K562 (cell line): ENCODE data around the gene GAB2. TPM values are rescaled to one million over a fixed set of nuclear protein-coding genes. Genes with fewer than 3 reads are reported as not detected.

Experiments used
- CBX8 ChIP-seq: fragments of 200-600 bp; sonication (generic); IDR thresholded peaks from 2 replicates; pipeline ENCODE4 v1.6.1; 2012; ENCODE audit warnings: borderline replicate concordance, mixed run types, low read depth, mild to moderate bottlenecking, moderate library complexity, mixed read lengths, low read length, control low read depth, inconsistent platforms; ENCODE audit not compliant: poor library complexity, severe bottlenecking; ENCODE audit errors: extremely low read depth
- CREB3 ChIP-seq: fragments of 450-650 bp; conservative IDR thresholded peaks from 2 replicates; pipeline ENCODE4 v1.6.1; 2016; ENCODE audit warnings: missing genetic modification characterization, low read depth, mild to moderate bottlenecking, missing compliant biosample characterization, moderate library complexity
- FOXJ3 ChIP-seq: sonication (generic); formaldehyde crosslinking; IDR thresholded peaks from 2 replicates; pipeline ENCODE4 v1.4.0; 2020; ENCODE audit warnings: mild to moderate bottlenecking, missing genetic modification reagents
- HDAC8 ChIP-seq: fragments of 450-650 bp; IDR thresholded peaks from 2 replicates; pipeline ENCODE4 v1.6.1; 2016; ENCODE audit warnings: mild to moderate bottlenecking, missing genetic modification characterization, moderate library complexity, missing compliant biosample characterization
- HLTF ChIP-seq: fragments of 450-650 bp; IDR thresholded peaks from 2 replicates; pipeline ENCODE4 v1.6.1; 2016
- KDM4B ChIP-seq, 2 experiments: fragments of 450-650 bp in 1 of 2; sonication (generic) in 1 of 2; IDR thresholded peaks; 2 replicates each; pipeline ENCODE4 v1.6.1; 2016 to 2017; ENCODE audit warnings: borderline replicate concordance in 2 of 2, antibody characterized with exemption in 1 of 2, low read depth in 1 of 2, mild to moderate bottlenecking in 1 of 2
- MYBL2 ChIP-seq, 2 experiments: fragments of 450-650 bp in 1 of 2; sonication (generic) in 1 of 2; formaldehyde crosslinking in 1 of 2; IDR thresholded peaks; 2 replicates each; pipeline versions ENCODE4 v1.6.1 to v1.8.1; 2017 to 2022; ENCODE audit warnings: borderline replicate concordance in 1 of 2, inconsistent platforms in 1 of 2, low read depth in 1 of 2, mild to moderate bottlenecking in 1 of 2, missing genetic modification reagents in 1 of 2, moderate library complexity in 1 of 2
- NBN ChIP-seq: fragments of 450-650 bp; IDR thresholded peaks from 2 replicates; pipeline ENCODE4 v1.6.1; 2016; ENCODE audit warnings: low read depth, mild to moderate bottlenecking
- PTRF ChIP-seq: fragments of 450-650 bp; IDR thresholded peaks from 2 replicates; pipeline ENCODE4 v1.6.1; 2016; ENCODE audit warnings: mild to moderate bottlenecking, missing genetic modification characterization, missing compliant biosample characterization
- RAD21 ChIP-seq, 2 experiments: fragments of 250-450 bp in 1 of 2; fragments of 450-650 bp in 1 of 2; sonication (Bioruptor Pico) in 1 of 2; formaldehyde crosslinking in 1 of 2; IDR thresholded peaks in 1 of 2; conservative IDR thresholded peaks in 1 of 2; 2 replicates each; pipeline versions ENCODE4 v1.4.0 to v1.8.0; 2020 to 2022; ENCODE audit warnings: mild to moderate bottlenecking in 2 of 2, moderate library complexity in 1 of 2
- SNAPC5 ChIP-seq: fragments of 250-450 bp; sonication (Bioruptor Pico); IDR thresholded peaks from 2 replicates; pipeline ENCODE4 v1.8.0; 2021; ENCODE audit warnings: moderate library complexity, mild to moderate bottlenecking, inconsistent platforms
- ZMIZ1 ChIP-seq, 2 experiments: fragments of 150-350 bp in 1 of 2; IDR thresholded peaks; 2 replicates each; pipeline ENCODE4 v1.6.1; 2012 to 2016; ENCODE audit warnings: low read depth in 2 of 2, low read length in 2 of 2, mild to moderate bottlenecking in 1 of 2, moderate library complexity in 1 of 2
- ZNF217 ChIP-seq: sonication (generic); formaldehyde crosslinking; IDR thresholded peaks from 2 replicates; pipeline ENCODE4 v1.8.0; 2022; ENCODE audit warnings: mild to moderate bottlenecking, missing genetic modification reagents
- ZNF586 ChIP-seq: fragments of 450-650 bp; formaldehyde crosslinking; conservative IDR thresholded peaks from 2 replicates; pipeline ENCODE4 v1.4.0; 2020; ENCODE audit warnings: mild to moderate bottlenecking, moderate library complexity
- ZNF696 ChIP-seq: fragments of 250-450 bp; sonication (Bioruptor Pico); conservative IDR thresholded peaks from 2 replicates; pipeline ENCODE4 v1.4.0; 2020; ENCODE audit warnings: mild to moderate bottlenecking, moderate library complexity
- polyA plus RNA-seq, 8 experiments: library from polyadenylated mRNA; depleted of rRNA in 4 of 8; stranded (reverse) in 5 of 8; unstranded in 3 of 8; fragments of >200 nt; fragmentation: Nextera tagmentation in 2 of 8; fragmentation: Illumina TruSeq in 1 of 8; extraction: Ambion mirVana in 2 of 8; extraction: Trizol in 1 of 8; gene quantifications; 2 replicates each; pipeline versions ENCODE4 v1.2.1 to v1.2.3, GENCODE V29; 2011 to 2014; ENCODE audit warnings: inconsistent platforms in 1 of 8, missing spikeins in 1 of 8
- total RNA-seq, 7 experiments: library from RNA; depleted of rRNA in 6 of 7; stranded (reverse); fragments of >200 nt in 6 of 7; fragmentation: Illumina TruSeq in 2 of 7; extraction: Trizol in 2 of 7; gene quantifications; 2 replicates each; pipeline versions ENCODE4 v1.2.1 to v1.2.3, GENCODE V29; 2011 to 2021; ENCODE audit warnings: low replicate concordance in 1 of 7
- TF ChIP-seq, protein P1 (sequence below): sonication (generic); formaldehyde crosslinking; IDR thresholded peaks from 2 replicates; pipeline ENCODE4 v1.8.0; 2023; ENCODE audit warnings: mild to moderate bottlenecking, missing genetic modification reagents
- TF ChIP-seq, protein P2 (sequence below): IDR thresholded peaks from 2 replicates; pipeline ENCODE4 v1.6.1; 2011; ENCODE audit warnings: borderline replicate concordance, low read depth, mild to moderate bottlenecking, moderate library complexity, low read length; ENCODE audit not compliant: insufficient read depth, poor library complexity, severe bottlenecking

The GAB2 gene
- total and polyA plus RNA-seq, 9 of the 15 experiments (the other 6 are each of a cell fraction or from before 2014, with no cell fraction given) = 2.3 to 35.2 (median 16.1) TPM

DNA sequence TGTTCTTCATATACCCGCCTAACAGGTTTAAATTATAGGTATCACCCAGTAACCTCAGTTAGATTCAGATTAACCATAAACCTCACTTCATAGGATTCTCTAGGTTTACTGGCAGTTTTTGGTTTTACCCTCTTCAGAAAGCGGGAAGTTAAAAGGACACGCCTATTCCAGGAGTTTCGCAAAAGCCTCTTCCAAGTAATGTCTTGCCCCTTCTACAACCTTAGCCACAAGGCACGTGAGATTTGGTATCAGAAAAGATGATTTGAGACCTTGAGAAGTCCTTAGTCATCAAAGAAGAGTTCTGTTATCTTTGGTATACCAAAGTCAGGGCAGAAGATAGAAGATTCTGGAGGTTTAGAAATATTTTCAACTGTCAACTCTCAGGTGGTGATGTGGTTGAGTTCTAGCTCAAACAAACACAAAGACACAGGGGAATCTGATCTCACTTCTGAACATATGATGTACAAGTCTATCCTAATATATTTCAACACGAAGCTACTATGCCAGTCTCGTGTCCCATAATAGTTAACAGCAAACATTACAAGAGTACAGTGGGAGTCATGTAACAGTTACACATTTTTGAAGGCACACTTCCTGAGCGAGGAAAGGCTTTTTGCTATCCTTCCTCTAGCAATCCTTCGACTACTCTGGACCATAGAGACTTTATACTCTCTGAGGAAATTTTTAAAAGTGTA, 125.4 kb downstream of the GAB2 start (continued):
- TF ChIP-seq NBN (peak; percentile 46; the same call in 1 of the 2 replicates), HLTF (no peak), SNAPC5 (no peak), HDAC8 (tag) (no peak), RAD21 (CRISPR knock-in tag; conservative IDR thresholded peaks at IDR 0.05 in 1 of 2, IDR thresholded peaks at IDR 0.05 in 1 of 2) (peak; percentile 25 to 42; a peak in 2 of 4 replicates), PTRF (tag) (no peak), KDM4B (IDR thresholded peaks at IDR 0.05; ENCODE audit: borderline replicate concordance in 2 of 2, low read depth in 1 of 2) (no peak), FOXJ3 (no peak), CREB3 (tag) (no peak; the same call in 1 of the 2 replicates), ZNF586 (CRISPR knock-in tag) (no peak), CBX8 (no peak), ZMIZ1 (IDR thresholded peaks at IDR 0.05; ENCODE audit: low read depth in 2 of 2, low read length in 2 of 2) (no peak), ZNF217 (CRISPR knock-in tag) (no peak), ZNF696 (CRISPR knock-in tag) (no peak), MYBL2 (IDR thresholded peaks at IDR 0.05; ENCODE audit: low read depth) (no peak), MYBL2 (CRISPR knock-in tag; IDR thresholded peaks at IDR 0.05; ENCODE audit: borderline replicate concordance) (no peak)
- TF ChIP-seq, protein P1, sequence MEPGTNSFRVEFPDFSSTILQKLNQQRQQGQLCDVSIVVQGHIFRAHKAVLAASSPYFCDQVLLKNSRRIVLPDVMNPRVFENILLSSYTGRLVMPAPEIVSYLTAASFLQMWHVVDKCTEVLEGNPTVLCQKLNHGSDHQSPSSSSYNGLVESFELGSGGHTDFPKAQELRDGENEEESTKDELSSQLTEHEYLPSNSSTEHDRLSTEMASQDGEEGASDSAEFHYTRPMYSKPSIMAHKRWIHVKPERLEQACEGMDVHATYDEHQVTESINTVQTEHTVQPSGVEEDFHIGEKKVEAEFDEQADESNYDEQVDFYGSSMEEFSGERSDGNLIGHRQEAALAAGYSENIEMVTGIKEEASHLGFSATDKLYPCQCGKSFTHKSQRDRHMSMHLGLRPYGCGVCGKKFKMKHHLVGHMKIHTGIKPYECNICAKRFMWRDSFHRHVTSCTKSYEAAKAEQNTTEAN (CRISPR knock-in tag) = no peak
- TF ChIP-seq, protein P2, sequence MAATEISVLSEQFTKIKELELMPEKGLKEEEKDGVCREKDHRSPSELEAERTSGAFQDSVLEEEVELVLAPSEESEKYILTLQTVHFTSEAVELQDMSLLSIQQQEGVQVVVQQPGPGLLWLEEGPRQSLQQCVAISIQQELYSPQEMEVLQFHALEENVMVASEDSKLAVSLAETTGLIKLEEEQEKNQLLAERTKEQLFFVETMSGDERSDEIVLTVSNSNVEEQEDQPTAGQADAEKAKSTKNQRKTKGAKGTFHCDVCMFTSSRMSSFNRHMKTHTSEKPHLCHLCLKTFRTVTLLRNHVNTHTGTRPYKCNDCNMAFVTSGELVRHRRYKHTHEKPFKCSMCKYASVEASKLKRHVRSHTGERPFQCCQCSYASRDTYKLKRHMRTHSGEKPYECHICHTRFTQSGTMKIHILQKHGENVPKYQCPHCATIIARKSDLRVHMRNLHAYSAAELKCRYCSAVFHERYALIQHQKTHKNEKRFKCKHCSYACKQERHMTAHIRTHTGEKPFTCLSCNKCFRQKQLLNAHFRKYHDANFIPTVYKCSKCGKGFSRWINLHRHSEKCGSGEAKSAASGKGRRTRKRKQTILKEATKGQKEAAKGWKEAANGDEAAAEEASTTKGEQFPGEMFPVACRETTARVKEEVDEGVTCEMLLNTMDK = no peak
